K562 (cell line): ENCODE results near the gene SLC8A1. TPM values are rescaled to one million over a fixed set of nuclear protein-coding genes. Genes with fewer than 3 reads are reported as not detected.

Experiments
- CHD7 ChIP-seq: fragments of 200-600 bp; sonication (generic); IDR thresholded peaks from one replicate; pipeline ENCODE4 v1.6.1; 2012; ENCODE audit warnings: mild to moderate bottlenecking, low read depth, low read length, inconsistent platforms
- HEY1 ChIP-seq: fragments of 250-450 bp; sonication (Bioruptor Pico); IDR thresholded peaks from 2 replicates; pipeline ENCODE4 v1.5.0; 2020; ENCODE audit warnings: mild to moderate bottlenecking, moderate library complexity, borderline replicate concordance
- TAF15 ChIP-seq: fragments of 200-400 bp; formaldehyde crosslinking; IDR thresholded peaks from 2 replicates; pipeline ENCODE4 v1.6.1; 2017; ENCODE audit warnings: mild to moderate bottlenecking, low read depth, low read length, moderate library complexity
- TARDBP ChIP-seq: fragments of 450-650 bp; IDR thresholded peaks from 2 replicates; pipeline ENCODE4 v1.6.1; 2016
- polyA plus RNA-seq, 8 experiments: library from polyadenylated mRNA; depleted of rRNA in 4 of 8; stranded (reverse) in 5 of 8; unstranded in 3 of 8; fragments of >200 nt; fragmentation: Nextera tagmentation in 2 of 8; fragmentation: Illumina TruSeq in 1 of 8; extraction: Ambion mirVana in 2 of 8; extraction: Trizol in 1 of 8; gene quantifications; 2 replicates each; pipeline versions ENCODE4 v1.2.1 to v1.2.3, GENCODE V29; 2011 to 2014; ENCODE audit warnings: inconsistent platforms in 1 of 8, missing spikeins in 1 of 8
- total RNA-seq, 7 experiments: library from RNA; depleted of rRNA in 6 of 7; stranded (reverse); fragments of >200 nt in 6 of 7; fragmentation: Illumina TruSeq in 2 of 7; extraction: Trizol in 2 of 7; gene quantifications; 2 replicates each; pipeline versions ENCODE4 v1.2.1 to v1.2.3, GENCODE V29; 2011 to 2021; ENCODE audit warnings: low replicate concordance in 1 of 7

SLC8A1 gene
- total and polyA plus RNA-seq, 9 of the 15 experiments (the other 6 are each of a cell fraction or from before 2014, with no cell fraction given) = not detected

GRCh38 chr2:40258135-40258457 is 193.8 kb downstream of the SLC8A1 start (continued):
- TF ChIP-seq CHD7 = no peak
- TF ChIP-seq TARDBP = no peak
- TF ChIP-seq TAF15 = no peak
- TF ChIP-seq HEY1 (CRISPR knock-in tag) = no peak
